ENCODE results near the gene PXDN.
"Not testable (repeated sequence)": the region's sequence is repeated elsewhere in the genome, so short reads cannot be mapped to it uniquely, and the experiment has no call there.

The PXDN gene

DNA sequence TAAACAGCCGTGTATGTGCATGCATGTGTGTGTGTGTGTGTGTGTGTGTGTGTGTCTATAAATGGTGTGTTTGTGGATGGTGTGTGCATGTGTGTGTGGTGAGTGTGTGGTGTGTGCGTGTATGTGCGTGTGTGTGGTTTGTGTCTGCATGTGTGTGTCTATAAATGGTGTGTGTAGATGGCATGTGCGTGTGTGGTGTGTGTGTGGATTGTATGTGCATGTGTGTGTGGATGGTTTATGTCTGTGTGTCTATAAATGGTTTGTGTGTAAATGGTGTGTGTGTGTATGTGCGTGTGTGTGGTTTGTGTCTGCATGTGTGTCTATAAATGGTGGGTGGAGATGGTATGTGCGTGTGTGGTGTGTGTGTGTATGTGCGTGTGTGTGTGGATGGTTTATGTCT, 65.2 kb downstream of the PXDN start:
- TF ChIP-seq, protein P1, sequence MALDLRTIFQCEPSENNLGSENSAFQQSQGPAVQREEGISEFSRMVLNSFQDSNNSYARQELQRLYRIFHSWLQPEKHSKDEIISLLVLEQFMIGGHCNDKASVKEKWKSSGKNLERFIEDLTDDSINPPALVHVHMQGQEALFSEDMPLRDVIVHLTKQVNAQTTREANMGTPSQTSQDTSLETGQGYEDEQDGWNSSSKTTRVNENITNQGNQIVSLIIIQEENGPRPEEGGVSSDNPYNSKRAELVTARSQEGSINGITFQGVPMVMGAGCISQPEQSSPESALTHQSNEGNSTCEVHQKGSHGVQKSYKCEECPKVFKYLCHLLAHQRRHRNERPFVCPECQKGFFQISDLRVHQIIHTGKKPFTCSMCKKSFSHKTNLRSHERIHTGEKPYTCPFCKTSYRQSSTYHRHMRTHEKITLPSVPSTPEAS (tag by site-specific recombination; IDR thresholded peaks at IDR 0.05): peak; percentile 38; the same call in 1 of the 2 replicates
- H3K4me1 ChIP-seq (ENCODE audit: control insufficient read depth, insufficient read depth, low read length); H3K27ac ChIP-seq (ENCODE audit: extremely low read depth, low read depth, low read length); H3K9me3 ChIP-seq (ENCODE audit: control insufficient read depth, insufficient read depth, low read depth, low read length); H3K4me3 ChIP-seq (ENCODE audit: low read depth, low read length); POLR2A ChIA-PET: not testable (repeated sequence)
- CTCF ChIA-PET: interaction anchor here (0.5 kb wide), 1 partner anchor 91 kb away, joined by 3 read pairs; no protein-coding TSS in a partner anchor
- H3K36me3 ChIP-seq (ENCODE audit: control insufficient read depth in 2 of 2, insufficient read depth in 1 of 2, low read length in 2 of 2): peaks cover 19 to 72% of the 10 kb centered on the region in 2 experiments

DNA sequence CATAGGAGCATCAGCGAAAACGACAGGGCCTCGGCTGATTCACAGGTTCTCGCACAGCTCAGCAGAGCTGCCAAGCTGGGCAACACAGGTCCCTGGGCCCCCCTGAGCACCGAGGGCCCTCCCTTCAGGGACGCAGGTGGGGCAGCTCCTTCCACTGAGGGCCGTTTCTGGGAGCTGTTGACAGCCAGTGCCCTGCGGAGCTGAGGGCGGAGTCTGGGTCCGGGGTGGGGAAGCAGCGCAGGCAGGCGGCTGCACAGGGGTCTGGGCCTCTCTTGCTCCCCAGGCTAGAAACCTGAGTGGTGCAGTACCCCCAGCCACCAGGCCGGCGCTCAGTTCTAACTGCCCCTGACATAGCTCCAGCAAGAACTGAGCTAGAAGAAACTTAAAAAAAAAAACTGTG, 65.7 kb downstream of the PXDN start:
- peaks cover 19 to 75% of the 10 kb centered on the region in 2 experiments for H3K36me3 ChIP-seq (ENCODE audit: control insufficient read depth in 2 of 2, insufficient read depth in 1 of 2, low read length in 2 of 2)

DNA sequence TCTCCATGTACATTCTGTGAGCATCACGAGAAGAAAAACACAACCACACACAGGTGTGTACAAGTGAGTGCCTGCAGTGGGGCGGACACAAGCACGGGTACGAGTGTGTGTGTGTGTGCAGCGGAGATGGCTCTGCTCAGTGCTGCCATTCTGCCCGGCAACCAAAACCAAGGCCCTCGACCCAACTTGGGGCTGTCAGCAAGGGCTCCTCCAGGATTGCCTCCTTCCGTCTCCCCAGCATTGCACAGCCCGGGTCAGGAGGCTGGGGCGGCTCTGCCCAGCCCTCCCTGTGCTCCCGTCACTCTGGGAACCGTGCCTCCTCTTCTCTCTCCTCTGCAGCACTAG, 66.5 kb downstream of the PXDN start:
- CTCF ChIA-PET: no interaction called here
- H3K4me3 ChIP-seq (ENCODE audit: low read depth, low read length): no peak overlapping the region
- H3K36me3 ChIP-seq (ENCODE audit: control insufficient read depth in 2 of 2, insufficient read depth in 1 of 2, low read length in 2 of 2): peaks cover 19 to 84% of the 10 kb centered on the region in 2 experiments
- H3K9me3 ChIP-seq (ENCODE audit: control insufficient read depth, insufficient read depth, low read depth, low read length): no peaks in the 10 kb centered on the region
- H3K4me1 ChIP-seq (ENCODE audit: control insufficient read depth, insufficient read depth, low read length): no peaks in the 10 kb centered on the region
- POLR2A ChIA-PET: no interaction called here
- no peak overlapping the region for H3K27ac ChIP-seq (ENCODE audit: extremely low read depth, low read depth, low read length)
- TF ChIP-seq OVOL3 (tag by site-specific recombination; IDR thresholded peaks at IDR 0.05) (no peak), GFI1B (tag by site-specific recombination; IDR thresholded peaks at IDR 0.05) (no peak), ZNF138 (tag by site-specific recombination; IDR thresholded peaks at IDR 0.05; ENCODE audit: borderline replicate concordance) (no peak), ZBTB7A (tag by site-specific recombination; IDR thresholded peaks at IDR 0.05; ENCODE audit: low read depth) (no peak), ZNF48 (tag by site-specific recombination; IDR thresholded peaks at IDR 0.05) (no peak), ZNF112 (tag by site-specific recombination; IDR thresholded peaks at IDR 0.05) (no peak), ZNF239 (tag by site-specific recombination; IDR thresholded peaks at IDR 0.05) (no peak)
- TF ChIP-seq, protein P2, sequence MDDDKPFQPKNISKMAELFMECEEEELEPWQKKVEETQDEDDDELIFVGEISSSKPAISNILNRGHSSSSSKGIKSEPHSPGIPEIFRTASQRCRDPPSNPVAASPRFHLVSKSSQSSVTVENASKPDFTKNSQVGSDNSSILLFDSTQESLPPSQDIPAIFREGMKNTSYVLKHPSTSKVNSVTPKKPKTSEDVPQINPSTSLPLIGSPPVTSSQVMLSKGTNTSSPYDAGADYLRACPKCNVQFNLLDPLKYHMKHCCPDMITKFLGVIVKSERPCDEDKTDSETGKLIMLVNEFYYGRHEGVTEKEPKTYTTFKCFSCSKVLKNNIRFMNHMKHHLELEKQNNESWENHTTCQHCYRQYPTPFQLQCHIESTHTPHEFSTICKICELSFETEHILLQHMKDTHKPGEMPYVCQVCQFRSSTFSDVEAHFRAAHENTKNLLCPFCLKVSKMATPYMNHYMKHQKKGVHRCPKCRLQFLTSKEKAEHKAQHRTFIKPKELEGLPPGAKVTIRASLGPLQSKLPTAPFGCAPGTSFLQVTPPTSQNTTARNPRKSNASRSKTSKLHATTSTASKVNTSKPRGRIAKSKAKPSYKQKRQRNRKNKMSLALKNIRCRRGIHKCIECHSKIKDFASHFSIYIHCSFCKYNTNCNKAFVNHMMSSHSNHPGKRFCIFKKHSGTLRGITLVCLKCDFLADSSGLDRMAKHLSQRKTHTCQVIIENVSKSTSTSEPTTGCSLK (tag by site-specific recombination; IDR thresholded peaks at IDR 0.05): no peak

More for the DNA sequence above, 65.7 kb downstream of the PXDN start:
- H3K4me3 ChIP-seq (ENCODE audit: low read depth, low read length): no peak overlapping the region
- no peaks in the 10 kb centered on the region for H3K4me1 ChIP-seq (ENCODE audit: control insufficient read depth, insufficient read depth, low read length)
- no peaks in the 10 kb centered on the region for H3K9me3 ChIP-seq (ENCODE audit: control insufficient read depth, insufficient read depth, low read depth, low read length)
- POLR2A ChIA-PET: no interaction called here
- CTCF ChIA-PET: interaction anchor here (0.5 kb wide), 1 partner anchor 92 kb away, joined by 3 read pairs; no protein-coding TSS in a partner anchor
- TF ChIP-seq GLI2 (tag by site-specific recombination; IDR thresholded peaks at IDR 0.05; ENCODE audit: borderline replicate concordance, low read depth) (no peak), ZFP3 (tag by site-specific recombination; IDR thresholded peaks at IDR 0.05; ENCODE audit: low read depth) (no peak), ZNF132 (tag by site-specific recombination; IDR thresholded peaks at IDR 0.05; ENCODE audit: borderline replicate concordance) (no peak), PRDM1 (tag by site-specific recombination; IDR thresholded peaks at IDR 0.05) (no peak), ZNF791 (tag by site-specific recombination; IDR thresholded peaks at IDR 0.05) (no peak), ZNF433 (tag by site-specific recombination; IDR thresholded peaks at IDR 0.05; ENCODE audit: low read depth) (no peak), ZNF146 (tag by site-specific recombination; IDR thresholded peaks at IDR 0.05) (no peak), ZNF366 (tag by site-specific recombination; conservative IDR thresholded peaks at IDR 0.05) (no peak), ZEB2 (tag by site-specific recombination; IDR thresholded peaks at IDR 0.05) (no peak), ZNF76 (tag by site-specific recombination; IDR thresholded peaks at IDR 0.05; ENCODE audit: borderline replicate concordance, low read depth) (no peak), ZNF785 (tag by site-specific recombination; IDR thresholded peaks at IDR 0.05) (no peak), HOXC10 (CRISPR knock-in tag; IDR thresholded peaks at IDR 0.05) (no peak), EGR2 (tag by site-specific recombination; IDR thresholded peaks at IDR 0.05; ENCODE audit: low read depth) (no peak)
- TF ChIP-seq, protein P3, sequence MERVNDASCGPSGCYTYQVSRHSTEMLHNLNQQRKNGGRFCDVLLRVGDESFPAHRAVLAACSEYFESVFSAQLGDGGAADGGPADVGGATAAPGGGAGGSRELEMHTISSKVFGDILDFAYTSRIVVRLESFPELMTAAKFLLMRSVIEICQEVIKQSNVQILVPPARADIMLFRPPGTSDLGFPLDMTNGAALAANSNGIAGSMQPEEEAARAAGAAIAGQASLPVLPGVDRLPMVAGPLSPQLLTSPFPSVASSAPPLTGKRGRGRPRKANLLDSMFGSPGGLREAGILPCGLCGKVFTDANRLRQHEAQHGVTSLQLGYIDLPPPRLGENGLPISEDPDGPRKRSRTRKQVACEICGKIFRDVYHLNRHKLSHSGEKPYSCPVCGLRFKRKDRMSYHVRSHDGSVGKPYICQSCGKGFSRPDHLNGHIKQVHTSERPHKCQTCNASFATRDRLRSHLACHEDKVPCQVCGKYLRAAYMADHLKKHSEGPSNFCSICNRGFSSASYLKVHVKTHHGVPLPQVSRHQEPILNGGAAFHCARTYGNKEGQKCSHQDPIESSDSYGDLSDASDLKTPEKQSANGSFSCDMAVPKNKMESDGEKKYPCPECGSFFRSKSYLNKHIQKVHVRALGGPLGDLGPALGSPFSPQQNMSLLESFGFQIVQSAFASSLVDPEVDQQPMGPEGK (tag by site-specific recombination; IDR thresholded peaks at IDR 0.05): no peak
- TF ChIP-seq, protein P4, sequence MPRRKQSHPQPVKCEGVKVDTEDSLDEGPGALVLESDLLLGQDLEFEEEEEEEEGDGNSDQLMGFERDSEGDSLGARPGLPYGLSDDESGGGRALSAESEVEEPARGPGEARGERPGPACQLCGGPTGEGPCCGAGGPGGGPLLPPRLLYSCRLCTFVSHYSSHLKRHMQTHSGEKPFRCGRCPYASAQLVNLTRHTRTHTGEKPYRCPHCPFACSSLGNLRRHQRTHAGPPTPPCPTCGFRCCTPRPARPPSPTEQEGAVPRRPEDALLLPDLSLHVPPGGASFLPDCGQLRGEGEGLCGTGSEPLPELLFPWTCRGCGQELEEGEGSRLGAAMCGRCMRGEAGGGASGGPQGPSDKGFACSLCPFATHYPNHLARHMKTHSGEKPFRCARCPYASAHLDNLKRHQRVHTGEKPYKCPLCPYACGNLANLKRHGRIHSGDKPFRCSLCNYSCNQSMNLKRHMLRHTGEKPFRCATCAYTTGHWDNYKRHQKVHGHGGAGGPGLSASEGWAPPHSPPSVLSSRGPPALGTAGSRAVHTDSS (tag by site-specific recombination; IDR thresholded peaks at IDR 0.05): no peak
- TF ChIP-seq, protein P5, sequence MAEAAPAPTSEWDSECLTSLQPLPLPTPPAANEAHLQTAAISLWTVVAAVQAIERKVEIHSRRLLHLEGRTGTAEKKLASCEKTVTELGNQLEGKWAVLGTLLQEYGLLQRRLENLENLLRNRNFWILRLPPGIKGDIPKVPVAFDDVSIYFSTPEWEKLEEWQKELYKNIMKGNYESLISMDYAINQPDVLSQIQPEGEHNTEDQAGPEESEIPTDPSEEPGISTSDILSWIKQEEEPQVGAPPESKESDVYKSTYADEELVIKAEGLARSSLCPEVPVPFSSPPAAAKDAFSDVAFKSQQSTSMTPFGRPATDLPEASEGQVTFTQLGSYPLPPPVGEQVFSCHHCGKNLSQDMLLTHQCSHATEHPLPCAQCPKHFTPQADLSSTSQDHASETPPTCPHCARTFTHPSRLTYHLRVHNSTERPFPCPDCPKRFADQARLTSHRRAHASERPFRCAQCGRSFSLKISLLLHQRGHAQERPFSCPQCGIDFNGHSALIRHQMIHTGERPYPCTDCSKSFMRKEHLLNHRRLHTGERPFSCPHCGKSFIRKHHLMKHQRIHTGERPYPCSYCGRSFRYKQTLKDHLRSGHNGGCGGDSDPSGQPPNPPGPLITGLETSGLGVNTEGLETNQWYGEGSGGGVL (tag by site-specific recombination; IDR thresholded peaks at IDR 0.05): no peak
- TF ChIP-seq, protein P6, sequence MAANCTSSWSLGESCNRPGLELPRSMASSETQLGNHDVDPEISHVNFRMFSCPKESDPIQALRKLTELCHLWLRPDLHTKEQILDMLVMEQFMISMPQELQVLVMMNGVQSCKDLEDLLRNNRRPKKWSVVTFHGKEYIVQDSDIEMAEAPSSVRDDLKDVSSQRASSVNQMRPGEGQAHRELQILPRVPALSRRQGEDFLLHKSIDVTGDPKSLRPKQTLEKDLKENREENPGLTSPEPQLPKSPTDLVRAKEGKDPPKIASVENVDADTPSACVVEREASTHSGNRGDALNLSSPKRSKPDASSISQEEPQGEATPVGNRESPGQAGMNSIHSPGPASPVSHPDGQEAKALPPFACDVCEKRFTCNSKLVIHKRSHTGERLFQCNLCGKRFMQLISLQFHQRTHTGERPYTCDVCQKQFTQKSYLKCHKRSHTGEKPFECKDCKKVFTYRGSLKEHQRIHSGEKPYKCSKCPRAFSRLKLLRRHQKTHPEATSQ (tag by site-specific recombination; IDR thresholded peaks at IDR 0.05): no peak
- no peak overlapping the region for H3K27ac ChIP-seq (ENCODE audit: extremely low read depth, low read depth, low read length)

Measured in HEK293 (cell line).